ES-I3 (cell line): ENCODE measurements around the gene LRMDA.

Experiments used
- H3K36me3 ChIP-seq: 2 replicates; pipeline ENCODE4 v1.6.1; 2013; ENCODE audit warnings: mild to moderate bottlenecking, low read length, control low read depth, moderate library complexity; ENCODE audit not compliant: insufficient read depth
- H3K4me1 ChIP-seq: 2 replicates; pipeline ENCODE4 v1.6.1; 2013; ENCODE audit warnings: mild to moderate bottlenecking, control low read depth, low read length; ENCODE audit not compliant: insufficient read depth
- H3K9ac ChIP-seq: 2 replicates; pipeline ENCODE4 v1.6.1; 2013; ENCODE audit warnings: low read depth, mild to moderate bottlenecking, low read length, moderate library complexity
- H3K9me3 ChIP-seq: 2 replicates; pipeline ENCODE4 v1.6.1; 2013; ENCODE audit warnings: mild to moderate bottlenecking, low read length, moderate library complexity; ENCODE audit not compliant: control insufficient read depth, insufficient read depth

LRMDA gene

DNA sequence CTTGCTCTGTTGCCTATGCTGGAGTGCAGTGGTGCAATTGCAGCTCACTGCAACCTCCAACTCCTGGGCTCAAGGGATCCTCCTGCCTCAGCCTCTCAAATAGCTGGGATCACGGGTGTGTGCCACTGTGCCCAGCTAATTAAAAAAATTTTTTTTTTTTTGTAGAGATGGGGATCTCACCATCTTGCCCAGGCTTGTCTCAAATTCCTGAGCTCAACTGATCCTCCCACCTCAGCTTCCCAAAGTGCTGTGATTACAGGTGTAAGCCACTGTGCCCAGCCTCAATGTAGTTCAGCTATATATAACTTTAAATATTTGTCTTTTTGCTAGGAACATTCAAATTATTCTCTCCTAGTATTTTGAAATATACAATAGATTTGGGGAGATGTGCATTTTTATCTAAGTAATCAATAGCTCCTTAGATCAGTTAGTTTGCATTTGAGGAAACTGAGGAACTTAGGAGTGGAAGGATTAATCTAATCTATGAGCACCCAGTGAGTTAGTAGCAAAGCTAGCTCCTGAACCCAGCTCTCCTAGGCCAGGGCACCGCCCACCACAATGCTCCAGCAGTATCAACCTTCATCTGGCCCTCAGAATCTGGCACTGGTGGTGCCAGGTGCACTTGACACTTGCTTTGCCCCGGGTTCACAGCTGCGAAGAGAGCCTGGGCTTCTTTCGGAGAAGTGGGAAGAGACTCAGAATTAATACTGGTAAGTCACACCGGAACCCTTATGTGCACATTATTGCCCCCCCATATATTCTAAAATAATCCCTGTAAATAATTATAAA, 5.9 kb upstream of the LRMDA start:
- Histone ChIP-seq H3K9me3 (no peaks in the 10 kb centered on the region), H3K4me1 (peaks cover 11% of the 10 kb centered on the region), H3K9ac (no peak overlapping the region), H3K36me3 (no peaks in the 10 kb centered on the region)

DNA sequence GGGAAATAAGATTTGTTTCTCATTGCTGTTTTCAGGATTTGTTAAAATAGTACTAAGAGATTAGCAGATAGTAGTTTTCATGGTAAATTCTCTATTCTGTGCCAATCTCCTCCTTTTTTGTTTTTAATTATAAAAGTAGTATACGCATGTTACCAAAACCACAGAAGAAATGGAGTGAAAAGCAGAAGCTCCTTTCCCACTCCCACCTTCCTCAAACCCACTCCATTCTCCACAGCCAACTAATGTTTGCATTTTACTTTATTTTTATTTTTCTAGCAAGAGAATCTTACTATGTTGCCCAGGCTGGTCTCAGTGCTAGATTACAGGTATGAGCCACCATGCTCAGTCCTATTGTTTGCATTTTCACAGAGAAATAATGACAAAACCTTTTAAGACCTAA, 4.5 kb upstream of the LRMDA start:
- Histone ChIP-seq H3K9ac (no peak overlapping the region), H3K36me3 (no peaks in the 10 kb centered on the region), H3K9me3 (no peaks in the 10 kb centered on the region), H3K4me1 (peaks cover 13% of the 10 kb centered on the region)

DNA sequence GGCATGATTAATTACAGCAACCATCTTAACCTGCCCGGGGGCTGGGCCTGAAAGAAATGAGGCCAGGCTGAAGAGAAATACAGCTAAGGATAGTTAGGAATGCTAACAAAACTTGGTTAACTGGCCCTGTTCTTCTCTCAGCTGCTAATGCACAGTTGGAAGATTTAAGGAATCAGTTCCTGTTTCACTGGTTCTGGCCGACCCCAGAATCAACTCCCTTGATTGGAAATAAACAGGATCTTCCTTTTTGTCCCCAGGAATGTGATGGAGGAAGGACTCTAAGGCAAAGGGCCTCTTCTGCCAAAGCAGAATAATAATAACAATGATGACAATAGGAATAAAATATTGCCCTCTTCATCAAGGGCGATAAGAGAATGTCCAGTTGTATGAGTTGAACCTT, 3.5 kb upstream of the LRMDA start:
- H3K9ac ChIP-seq = no peak overlapping the region
- H3K9me3 ChIP-seq = no peaks in the 10 kb centered on the region
- peaks cover 19% of the 10 kb centered on the region for H3K4me1 ChIP-seq
- H3K36me3 ChIP-seq = no peaks in the 10 kb centered on the region

DNA sequence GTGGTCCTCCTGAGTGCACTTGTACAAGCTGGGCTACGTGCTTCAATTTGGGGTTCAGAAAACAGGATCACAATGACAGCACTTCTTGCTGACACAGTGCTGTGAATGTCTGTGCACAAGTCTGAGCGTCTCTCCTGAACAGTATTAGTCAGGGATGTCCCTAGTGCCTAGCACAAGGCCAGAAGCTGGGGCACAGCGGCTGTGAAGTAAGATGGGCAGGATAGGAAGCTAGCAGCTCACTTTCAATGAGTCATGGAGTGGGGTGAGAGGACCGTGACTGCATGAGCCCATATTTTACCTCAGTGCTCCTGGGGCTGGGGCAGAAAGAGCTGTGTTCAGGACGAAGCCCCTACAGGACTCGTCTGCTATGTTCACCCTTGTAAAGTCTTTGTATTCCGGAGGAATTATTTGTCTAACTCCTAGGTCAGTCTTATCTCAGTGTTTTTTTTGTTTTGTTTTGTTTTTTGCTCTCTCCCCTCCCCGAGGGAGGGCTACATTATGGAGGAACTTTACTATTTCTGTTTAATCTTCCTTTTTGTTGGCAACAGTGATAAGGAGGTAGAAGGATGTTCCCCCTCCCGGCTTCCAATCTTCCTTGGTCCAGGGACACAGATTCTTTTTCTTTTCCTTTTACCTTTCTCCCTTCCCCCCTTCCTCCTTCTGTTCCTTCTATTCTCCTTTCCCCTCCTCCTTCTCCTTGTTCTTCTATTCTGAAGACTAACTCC, 2.8 kb upstream of the LRMDA start:
- Histone ChIP-seq H3K36me3 (no peaks in the 10 kb centered on the region), H3K9ac (no peak overlapping the region), H3K4me1 (peaks cover 20% of the 10 kb centered on the region), H3K9me3 (no peaks in the 10 kb centered on the region)

DNA sequence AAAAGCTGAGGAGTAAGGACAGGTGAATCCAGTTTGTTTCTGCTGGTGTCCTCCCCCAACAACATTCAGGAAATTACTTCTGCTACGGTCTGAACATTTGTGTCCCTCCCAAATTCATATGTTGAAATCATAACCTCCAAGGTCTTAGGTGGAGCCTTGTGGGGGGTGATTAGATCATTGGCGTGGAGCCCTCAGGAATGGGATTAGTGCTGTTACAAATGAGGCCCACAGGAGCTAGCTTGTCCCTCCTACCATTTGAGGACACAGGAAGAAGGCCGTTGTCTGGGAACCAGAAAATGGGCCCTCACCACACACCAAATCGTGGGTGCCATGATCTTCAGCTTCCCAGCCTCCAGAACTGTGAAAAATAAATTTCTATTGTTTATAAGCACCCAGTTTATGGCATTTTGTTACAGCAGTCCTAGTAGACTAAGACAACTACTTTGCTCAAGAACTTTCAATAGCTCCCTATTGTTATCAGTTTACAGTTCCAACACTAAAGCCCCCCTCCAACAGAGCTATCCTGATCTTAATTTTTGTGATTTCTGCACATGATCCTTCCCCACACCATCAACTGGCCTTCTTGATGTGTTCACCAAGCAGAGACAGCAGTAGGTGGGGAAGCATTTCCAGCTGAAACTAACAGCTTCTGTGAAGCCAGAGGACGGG, 2.1 kb upstream of the LRMDA start:
- Histone ChIP-seq H3K36me3 (no peaks in the 10 kb centered on the region), H3K9me3 (no peaks in the 10 kb centered on the region), H3K4me1 (peaks cover 20% of the 10 kb centered on the region), H3K9ac (no peak overlapping the region)

DNA sequence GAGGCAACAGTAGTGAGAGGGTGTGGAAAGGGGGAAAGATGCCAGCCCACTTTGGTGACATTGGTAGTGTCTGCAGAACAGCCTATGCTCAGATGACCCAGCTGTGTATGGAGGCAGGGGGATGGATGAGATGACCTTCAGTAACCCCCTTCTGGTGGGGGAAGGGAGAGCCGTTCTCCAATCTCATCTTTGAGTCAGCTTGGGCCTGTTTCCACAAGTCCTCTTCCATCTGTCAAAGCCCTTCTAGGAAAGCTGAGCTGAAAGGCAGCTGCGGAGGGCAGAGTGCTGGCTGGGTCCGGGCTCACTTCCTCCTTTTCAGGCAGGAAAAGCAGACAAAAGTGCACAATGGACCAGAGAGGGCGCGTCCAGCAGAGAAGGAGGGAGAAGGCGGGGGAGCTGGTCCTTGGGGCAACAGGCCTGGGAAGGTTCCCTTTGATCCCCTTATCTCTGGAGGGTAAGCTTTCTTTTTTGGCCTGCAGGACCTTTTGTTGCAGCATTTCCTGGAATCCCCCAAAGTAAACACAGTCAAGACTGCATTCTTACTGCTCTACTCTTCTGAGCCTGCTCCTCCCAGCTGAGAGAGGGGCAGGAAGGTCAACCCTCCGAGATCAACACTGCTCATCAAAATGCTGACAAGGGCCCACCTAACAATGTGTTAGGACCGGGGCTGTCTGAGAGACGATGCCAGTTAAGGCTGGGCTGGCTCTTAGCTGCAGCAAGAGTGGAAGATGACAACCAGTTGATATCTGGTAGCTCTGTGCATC, 1.2 kb upstream of the LRMDA start:
- Histone ChIP-seq H3K36me3 (no peaks in the 10 kb centered on the region), H3K9ac (no peak overlapping the region; the same call in none of the 2 replicates), H3K9me3 (no peaks in the 10 kb centered on the region), H3K4me1 (peaks cover 20% of the 10 kb centered on the region)

DNA sequence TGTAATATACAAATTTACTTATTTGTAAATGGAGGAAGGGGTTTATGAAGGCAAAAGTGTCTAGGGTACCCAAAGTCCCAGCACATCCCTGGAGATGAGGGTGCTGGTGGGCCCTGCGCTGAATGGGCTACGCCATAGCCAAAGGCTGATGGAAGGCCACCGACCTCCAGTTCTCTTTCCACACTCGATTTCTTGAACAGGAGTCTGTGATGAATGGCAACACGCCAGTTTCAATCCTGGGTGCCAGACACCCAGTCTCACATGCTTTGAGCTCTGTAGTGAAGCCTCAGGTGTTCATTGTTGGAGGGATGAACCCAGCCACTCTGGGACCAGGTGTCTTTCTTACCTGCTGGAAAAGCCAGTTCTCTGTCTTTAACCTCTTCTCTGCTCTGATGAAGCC, 752 bp downstream of the LRMDA start:
- H3K4me1 ChIP-seq = peaks cover 20% of the 10 kb centered on the region

DNA sequence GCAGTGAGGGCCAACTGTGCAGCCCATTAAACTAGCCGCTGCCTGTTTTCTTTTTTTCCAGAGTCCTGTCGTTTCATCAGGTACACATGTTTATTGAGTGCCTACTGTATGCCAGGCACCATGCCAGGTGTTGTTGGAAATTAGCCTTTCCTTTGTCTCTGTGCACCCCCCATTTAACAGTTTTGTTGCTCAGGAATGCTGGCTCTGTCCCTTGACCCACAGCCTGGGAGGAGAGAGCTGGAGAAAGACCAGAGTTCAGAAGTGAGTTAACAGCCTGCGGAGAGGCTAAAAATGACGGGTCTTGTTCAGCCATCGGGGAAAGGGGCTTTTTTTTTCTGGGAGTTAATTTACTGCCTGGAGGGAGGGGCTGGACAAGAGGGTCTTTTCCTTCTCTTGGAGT, 1.3 kb downstream of the LRMDA start:
- Histone ChIP-seq H3K4me1 (peaks cover 20% of the 10 kb centered on the region), H3K9me3 (no peaks in the 10 kb centered on the region), H3K36me3 (no peaks in the 10 kb centered on the region), H3K9ac (no peak overlapping the region; the same call in 1 of the 2 replicates)

More for the DNA sequence above, 752 bp downstream of the LRMDA start:
- H3K9me3 ChIP-seq = no peaks in the 10 kb centered on the region
- no peak overlapping the region for H3K9ac ChIP-seq
- no peaks in the 10 kb centered on the region for H3K36me3 ChIP-seq

DNA sequence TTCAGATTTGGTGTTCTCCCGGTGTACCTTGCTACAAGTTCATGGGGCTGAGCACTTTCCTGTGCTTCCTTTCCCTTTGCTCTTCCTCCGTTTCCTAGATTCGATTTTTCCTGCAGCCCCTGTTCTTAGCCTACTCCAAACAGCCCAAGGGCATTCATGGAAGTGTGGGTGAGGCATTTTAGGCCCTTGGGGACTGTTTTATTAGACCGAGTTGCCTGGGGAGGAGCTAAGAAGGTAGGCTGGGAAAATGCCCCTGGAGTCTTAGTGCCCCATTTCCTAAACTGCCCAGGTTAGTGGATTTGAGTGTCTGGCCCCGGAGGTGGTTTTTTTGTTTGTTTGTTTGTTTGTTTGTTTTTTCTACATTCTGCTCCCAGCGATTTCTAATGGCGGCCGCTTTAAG, 1.8 kb downstream of the LRMDA start:
- Histone ChIP-seq H3K9ac (peak overlapping the region; percentile 19; the same call in 1 of the 2 replicates), H3K4me1 (peaks cover 17% of the 10 kb centered on the region), H3K9me3 (no peaks in the 10 kb centered on the region), H3K36me3 (no peaks in the 10 kb centered on the region)

DNA sequence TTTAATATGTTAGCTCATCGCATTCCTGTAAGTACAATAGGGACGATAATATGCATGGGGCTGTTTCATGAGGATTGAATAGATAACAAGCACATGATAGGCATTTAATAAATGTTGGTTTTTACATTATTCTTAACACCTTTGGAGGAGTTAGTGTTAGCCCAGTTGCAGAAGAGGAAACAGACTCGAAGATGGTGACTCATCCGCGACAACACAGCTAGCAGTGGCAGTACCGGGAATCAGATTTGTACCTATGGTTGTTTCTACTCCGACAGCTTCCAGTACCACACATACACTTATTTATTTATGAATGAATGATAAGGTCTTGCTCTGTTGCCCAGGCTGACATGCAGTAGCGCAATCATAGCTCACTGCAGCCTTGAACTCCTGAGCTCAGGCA, 2.9 kb downstream of the LRMDA start:
- H3K4me1 ChIP-seq = peaks cover 16% of the 10 kb centered on the region
- no peaks in the 10 kb centered on the region for H3K36me3 ChIP-seq
- H3K9me3 ChIP-seq = no peaks in the 10 kb centered on the region
- no peak overlapping the region for H3K9ac ChIP-seq

DNA sequence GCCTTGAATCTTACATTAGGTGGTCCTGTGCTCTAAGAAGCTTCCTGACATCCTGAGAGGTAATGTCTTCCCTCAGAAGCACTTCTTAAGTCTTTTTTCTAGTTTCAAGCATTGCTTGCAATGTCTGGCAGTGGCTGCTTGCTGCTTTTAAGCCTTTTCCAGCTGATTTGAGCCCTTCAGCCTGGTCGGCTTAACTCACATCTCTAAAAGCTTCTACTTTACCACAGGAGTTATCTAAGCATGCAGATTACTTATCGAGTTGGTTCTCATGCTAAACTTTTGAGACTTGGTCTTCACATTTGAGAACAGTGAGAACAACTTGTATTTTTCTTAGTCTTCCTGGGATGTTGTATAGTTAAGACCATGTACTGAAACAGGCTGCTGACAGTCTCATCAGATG, 3.9 kb downstream of the LRMDA start:
- H3K9ac ChIP-seq = no peak overlapping the region
- peaks cover 10% of the 10 kb centered on the region for H3K4me1 ChIP-seq
- H3K9me3 ChIP-seq = no peaks in the 10 kb centered on the region
- H3K36me3 ChIP-seq = no peaks in the 10 kb centered on the region

DNA sequence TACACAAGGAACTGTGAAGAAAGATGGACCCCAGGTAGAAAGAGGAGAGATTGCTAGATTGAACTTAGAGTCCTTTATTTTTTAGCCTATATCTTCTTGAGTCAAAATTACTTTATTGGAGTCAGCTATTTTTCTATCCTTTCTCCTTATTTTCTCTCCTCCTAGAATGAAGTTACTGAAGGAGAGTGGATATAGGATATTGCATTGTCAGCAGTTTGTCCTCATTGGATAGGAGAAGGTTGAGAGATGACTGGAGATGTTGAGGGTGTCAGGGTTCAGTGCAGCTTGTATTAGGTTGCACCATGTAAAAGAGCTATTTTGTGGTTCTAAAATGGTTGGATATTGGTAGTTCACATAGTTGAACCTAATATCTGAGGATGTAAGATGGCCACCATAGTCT, 5.5 kb downstream of the LRMDA start:
- Histone ChIP-seq H3K4me1 (peaks cover 7% of the 10 kb centered on the region; the same call in 1 of the 2 replicates), H3K36me3 (no peaks in the 10 kb centered on the region), H3K9me3 (0 out of 2 replicates have a peak, but pooled peaks cover under 1% of the 10 kb centered on the region)

DNA sequence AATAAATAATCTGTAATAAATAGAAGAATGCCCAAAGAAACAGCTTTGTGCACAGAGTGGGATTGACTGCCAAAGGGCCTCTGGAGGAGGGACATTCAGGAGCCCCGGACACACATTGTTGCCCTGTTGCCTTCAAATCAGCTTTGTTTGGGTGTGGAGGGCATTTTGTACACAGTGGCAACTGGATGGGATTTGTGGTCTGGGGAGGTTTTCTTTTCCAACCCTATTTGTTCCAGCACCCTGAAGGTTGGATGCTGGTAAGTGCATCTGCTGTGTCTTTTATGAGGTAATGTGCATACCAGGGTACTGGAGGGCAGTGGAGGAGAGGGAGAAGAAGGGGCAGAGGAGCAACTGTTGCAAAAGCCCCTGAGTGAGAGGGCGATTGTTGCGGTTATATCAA, 6.3 kb downstream of the LRMDA start:
- Histone ChIP-seq H3K36me3 (no peaks in the 10 kb centered on the region), H3K9ac (no peak overlapping the region), H3K4me1 (peaks cover 4% of the 10 kb centered on the region; the same call in 1 of the 2 replicates), H3K9me3 (0 out of 2 replicates have a peak, but pooled peaks cover 3% of the 10 kb centered on the region)

More for the DNA sequence above, 5.5 kb downstream of the LRMDA start:
- H3K9ac ChIP-seq = no peak overlapping the region

DNA sequence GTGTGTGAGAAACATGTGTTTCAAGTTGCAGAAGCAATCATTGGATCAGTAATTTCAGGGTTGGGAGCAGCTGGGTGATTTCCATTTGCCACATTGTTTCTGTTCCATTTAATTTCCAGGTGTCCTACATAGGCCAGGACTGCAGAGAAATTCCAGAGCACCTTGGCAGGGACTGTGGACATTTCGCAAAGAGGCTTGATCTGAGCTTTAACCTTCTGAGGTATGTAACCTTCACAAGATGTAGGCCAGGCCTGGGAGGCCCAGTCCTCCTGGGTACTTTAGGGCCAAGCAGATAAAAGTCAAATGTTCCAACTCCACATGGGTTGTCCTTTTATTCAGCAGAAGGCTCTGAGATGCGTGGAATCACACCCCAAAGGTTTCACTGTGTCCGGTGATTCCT, 6.9 kb downstream of the LRMDA start:
- Histone ChIP-seq H3K9me3 (0 out of 2 replicates have a peak, but pooled peaks cover 3% of the 10 kb centered on the region), H3K4me1 (no peaks in the 10 kb centered on the region; the same call in 1 of the 2 replicates), H3K9ac (no peak overlapping the region), H3K36me3 (no peaks in the 10 kb centered on the region)
